Effector CD4-positive, alpha-beta T cell (primary cell): ENCODE measurements around the gene AKAP17A.

ENCODE experiments used
- DNase-seq: peaks from one replicate; pipeline ENCODE4 v3.0.0-alpha.2; 2020

Gene AKAP17A

GRCh38 chrX:1582686-1583437 is 8.5 kb upstream of the AKAP17A start:
- no peak for DNase-seq

DNA sequence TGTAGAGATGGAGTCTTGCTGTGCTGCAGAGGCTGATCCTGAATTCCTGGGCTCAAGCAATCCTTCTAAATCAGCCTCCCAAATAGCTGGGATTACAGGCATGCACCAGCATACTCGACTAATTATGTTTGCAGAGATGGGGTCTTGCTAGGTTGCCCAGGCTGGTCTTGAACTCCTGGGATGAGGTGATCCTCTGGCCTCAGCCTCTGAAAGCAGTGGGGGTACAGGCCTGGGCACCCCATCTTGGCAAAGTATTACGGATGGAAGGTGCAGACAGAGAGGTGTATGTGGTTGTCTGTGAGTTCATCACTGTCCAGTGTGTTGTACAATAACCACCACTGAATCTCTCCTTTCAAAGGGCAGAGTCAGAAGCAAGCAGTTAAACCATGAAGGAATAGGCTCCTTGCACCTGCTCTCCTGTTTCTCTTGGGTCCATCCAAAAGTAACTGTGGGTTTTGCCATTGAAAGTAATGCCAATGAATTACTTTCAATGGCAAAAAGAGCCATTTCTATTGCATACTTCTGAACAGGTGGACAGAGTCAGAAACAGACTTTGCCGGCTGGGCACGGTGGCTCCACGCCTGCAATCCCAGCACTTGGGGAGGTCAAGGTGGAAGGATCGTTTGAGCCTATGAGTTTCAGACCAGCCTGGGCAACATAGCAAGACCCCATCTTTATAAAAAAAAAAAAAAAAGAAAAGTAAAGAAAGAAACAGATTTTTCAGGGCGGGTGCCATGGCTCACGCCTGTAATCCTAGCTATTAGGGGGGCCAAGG is 7.0 kb upstream of the AKAP17A start:
- no peak for DNase-seq

DNA sequence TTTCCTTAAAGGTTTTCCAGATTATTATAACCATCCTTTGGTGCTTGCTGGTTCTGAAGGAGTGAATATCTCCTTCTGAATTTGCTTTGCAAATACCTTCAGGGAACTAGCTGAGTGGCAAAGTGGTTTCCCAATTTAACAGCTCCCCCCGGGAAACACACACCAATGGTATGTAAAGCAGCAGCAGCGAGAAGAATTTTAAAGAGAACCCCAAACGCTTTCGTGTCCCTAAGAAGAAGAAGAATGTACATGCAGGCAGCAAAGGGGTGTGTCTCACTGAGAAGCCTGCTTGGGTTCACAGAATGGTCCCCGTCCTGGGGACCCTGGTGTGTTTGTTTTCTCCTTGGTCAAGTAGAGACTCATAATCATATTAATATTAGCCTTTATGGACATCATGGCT is 4.2 kb upstream of the AKAP17A start:
- no peak for DNase-seq

DNA sequence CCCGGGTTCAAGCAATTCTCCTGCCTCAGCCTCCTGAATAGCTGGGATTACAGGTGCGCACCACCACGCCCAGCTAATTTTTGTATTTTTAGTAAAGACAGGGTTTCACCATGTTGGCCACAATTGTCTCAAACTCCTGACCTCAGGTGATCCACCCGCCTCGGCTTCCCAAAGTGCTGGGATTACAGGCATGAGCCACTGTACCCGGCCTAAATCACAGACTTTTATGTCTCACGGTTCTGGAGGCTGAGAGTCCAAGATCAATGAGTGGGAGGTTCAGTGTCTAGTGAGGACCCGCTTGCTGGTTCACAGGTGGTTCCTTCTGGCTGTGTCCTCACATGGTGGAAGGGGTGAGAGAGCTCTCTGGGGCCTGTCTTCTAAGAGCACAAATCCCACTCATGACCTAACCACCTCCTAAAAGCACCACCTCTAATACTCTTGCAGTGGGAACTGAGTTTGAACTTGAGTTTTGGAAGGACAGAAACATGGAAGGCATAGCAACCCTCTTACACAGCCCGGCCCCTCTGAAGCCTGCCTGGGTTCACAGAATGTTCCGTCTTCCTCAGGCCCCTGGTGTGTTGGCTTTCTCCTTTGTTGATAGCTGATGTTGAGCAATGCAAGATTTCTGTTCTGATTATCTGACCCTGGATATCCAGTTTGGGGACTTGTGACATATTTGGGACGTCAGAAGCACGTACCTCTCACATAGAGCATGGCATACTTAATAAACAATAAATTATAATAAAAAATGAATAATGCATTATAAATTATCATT is 1.9 kb upstream of the AKAP17A start:
- DNase-seq = no peak

DNA sequence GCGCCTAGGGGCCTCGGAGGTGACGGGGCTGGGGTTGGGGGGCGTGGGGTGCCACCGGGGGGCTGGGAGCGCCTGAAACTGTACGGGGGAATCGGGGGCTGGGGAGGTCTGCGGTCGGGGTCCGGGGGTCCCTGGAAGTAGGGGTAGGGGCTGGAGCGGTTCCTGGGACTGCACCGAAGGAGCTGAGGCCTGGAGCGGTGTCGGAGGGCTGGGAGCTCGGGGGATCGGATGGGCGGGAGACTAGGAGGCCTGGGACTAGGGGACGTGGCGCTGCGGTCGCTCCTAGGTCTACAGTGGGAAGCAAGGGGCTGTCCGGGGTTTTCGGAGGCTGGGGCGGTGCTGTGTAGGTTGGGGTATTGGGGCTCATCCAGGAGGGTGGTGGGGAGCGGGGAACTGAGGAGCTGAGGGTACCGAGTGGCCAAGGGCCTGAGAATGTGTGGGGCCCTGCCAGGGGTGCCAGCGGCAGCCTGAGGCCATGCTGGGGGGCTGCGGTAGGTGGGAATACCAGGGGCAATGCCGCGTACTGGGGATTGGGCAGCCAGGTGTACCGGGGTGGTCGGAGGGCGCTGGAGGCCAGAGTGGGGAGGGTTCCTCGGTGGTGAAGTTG is 562 bp downstream of the AKAP17A start:
- no peak for DNase-seq

GRCh38 chrX:1592470-1593142 is 1.2 kb downstream of the AKAP17A start:
- DNase-seq = no peak

DNA sequence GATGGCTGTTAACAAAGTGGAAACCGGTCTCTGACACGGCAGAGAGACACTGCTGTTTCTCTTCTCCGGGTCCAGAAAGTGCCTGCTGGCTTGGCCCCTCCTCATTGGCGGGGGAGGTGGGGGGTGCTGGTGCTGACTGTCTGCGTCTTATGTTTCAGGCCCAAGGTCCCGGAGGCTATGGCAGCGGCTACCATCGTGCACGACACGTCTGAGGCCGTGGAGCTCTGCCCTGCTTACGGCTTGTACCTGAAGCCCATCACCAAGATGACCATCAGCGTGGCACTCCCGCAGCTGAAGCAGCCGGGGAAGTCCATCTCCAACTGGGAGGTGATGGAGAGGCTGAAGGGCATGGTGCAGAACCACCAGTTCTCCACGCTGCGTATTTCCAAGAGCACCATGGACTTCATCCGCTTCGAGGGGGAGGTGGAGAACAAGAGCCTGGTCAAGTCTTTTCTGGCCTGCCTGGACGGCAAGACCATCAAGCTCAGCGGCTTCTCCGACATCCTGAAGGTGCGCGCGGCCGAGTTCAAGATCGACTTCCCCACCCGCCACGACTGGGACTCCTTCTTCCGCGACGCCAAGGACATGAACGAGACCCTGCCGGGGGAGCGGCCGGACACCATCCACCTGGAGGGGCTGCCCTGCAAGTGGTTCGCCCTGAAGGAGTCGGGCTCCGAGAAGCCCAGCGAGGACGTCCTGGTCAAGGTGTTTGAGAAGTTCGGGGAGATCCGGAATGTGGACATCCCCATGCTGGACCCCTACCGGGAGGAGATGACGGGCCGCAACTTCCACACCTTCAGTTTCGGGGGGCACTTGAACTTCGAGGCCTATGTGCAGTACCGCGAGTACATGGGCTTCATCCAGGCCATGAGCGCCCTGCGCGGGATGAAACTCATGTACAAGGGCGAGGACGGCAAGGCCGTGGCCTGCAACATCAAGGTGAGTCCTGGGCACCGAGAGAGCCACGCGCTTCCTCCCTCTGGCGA is 2.2 kb downstream of the AKAP17A start:
- DNase-seq = no peak

GRCh38 chrX:1595711-1596060 is 4.3 kb downstream of the AKAP17A start:
- no peak for DNase-seq

GRCh38 chrX:1596676-1597344 is 5.4 kb downstream of the AKAP17A start:
- DNase-seq = no peak

GRCh38 chrX:1597345-1598020 is 6.1 kb downstream of the AKAP17A start:
- DNase-seq = no peak

DNA sequence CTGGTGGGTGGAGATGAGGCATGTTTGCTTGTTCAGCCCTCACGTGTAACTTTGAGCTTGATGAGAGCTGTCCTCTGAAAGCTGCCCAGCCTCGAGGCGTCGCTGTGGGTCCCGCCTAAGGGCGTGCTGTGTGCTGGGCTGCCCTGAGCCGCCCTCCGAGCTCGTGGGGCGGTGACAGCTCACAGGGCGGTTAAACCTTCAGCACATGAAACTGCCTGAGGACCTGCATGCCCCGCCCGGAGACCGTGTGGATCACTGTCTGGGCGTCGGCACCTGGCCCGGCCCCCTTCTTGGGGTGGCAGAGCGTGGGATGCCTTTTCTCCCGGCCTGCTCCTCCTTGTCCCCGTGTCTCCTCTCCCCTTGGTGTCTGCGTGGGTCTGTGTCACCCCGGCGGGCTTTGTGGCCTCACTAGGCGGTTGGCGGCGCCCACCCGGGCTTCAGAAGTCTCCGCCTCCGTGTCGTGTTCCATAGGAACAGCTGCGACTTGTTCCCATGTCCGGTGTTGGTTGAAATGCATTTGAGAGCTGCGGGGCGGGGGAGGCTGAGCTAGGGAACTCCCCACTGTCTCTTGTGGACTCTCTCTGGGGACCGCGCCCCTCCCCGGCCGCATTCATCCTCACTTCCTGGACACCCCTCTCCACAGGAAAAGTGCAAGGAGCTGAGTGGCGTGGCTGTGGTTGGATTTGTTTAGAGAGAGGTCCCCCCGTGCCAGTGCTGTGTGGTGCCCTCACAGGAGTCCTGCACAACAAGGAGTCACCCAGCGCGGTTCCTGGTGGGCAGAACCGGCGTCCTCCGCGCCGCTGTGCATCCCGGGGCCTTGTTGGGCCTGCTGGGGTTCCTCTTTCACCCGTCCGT is 6.8 kb downstream of the AKAP17A start:
- no peak for DNase-seq

DNA sequence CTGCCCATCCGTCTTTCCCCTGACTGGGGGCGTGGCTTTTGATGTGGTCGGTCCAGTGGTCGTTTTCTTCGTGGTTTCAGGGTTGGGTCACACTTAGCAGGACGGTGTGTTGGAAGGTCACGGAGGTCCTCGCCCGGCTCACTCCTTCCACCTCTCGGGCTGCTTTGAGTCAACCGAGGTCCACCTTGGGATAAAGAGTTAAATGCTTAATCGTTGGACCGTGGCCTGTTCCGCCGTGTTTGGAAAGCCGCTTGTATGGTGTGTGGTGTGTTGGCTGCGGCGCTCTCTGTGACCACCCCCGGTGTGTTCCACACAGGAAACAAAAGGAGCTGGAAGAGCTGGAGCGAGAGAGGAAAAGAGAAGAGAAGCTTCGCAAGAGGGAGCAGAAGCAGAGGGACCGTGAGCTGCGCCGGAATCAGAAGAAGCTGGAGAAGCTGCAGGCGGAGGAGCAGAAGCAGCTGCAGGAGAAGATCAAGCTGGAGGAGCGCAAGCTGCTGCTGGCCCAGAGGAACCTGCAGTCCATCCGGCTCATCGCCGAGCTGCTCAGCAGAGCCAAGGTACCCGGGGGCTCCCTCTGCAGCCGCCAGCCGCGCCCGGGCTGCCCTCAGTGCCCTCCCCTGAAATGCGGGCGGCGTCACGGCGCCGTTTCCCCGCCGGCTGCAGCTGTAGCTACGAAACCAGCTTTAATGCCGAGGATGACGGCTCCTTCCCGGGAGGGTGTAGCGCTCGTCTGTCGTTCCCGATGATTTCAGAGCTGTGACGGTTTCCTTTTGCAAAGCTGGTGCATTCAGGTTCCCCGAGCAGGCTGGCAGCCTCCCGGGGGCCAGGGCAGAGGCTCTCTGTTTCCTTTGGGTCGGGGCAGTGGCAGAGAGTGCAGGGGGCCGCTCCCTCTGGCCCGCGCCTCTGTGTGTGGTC is 7.7 kb downstream of the AKAP17A start:
- DNase-seq = no peak

- DNase-seq = no peak
Observed at GRCh38 chrX:1599791-1600405, 8.5 kb downstream of the AKAP17A start.

- no peak for DNase-seq
Observed at GRCh38 chrX:1600406-1601050, 9.1 kb downstream of the AKAP17A start.

GRCh38 chrX:1601051-1601767 is 9.8 kb downstream of the AKAP17A start:
- DNase-seq = no peak

DNA sequence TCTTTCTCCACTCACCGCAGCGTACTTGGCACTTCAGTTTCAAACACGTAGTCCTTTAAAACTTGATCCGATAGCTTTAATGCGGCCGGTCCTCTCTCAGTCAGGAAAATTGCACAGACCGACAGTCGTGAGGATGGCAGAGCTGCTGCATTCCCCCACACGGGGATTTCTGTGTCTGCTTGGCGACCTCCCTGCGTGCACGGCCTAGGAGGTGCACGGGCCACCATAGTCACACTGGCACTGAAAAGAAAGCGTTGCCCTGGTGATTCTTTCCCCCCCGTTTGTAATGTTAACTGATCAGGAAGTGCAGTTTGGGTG is 10.3 kb downstream of the AKAP17A start:
- DNase-seq = no peak

GRCh38 chrX:1602299-1602698 is 10.9 kb downstream of the AKAP17A start:
- DNase-seq = no peak
